Stomach (tissue), 9 donors: Measurements from ENCODE around the gene F2. TPM values are rescaled to one million over a fixed set of nuclear protein-coding genes. Genes with fewer than 3 reads are reported as not detected.
A peak's percentile ranks its signal among the peaks of the same experiment; 100 is the strongest.
"Not testable (repeated sequence)": the region's sequence is repeated elsewhere in the genome, so short reads cannot be mapped to it uniquely, and the experiment has no call there.

Source experiments
- DNase-seq, 2 donors: peaks; one replicate each; pipeline versions ENCODE4 v3.0.0 to v3.0.0-alpha.2; 2013 to 2019
- H3K27ac ChIP-seq, 5 donors: fragments of 200-600 bp in 4 of 5; sonication (generic) in 4 of 5; one replicate each; pipeline ENCODE4 v1.5.1; 2013 to 2019; ENCODE audit warnings: mild to moderate bottlenecking in 1 of 5, moderate library complexity in 1 of 5
- H3K27me3 ChIP-seq, 3 donors: fragments of 200-600 bp; sonication (generic); one replicate each; pipeline ENCODE4 v1.5.1; 2017 to 2019; ENCODE audit warnings: mixed run types in 1 of 3
- H3K36me3 ChIP-seq, 4 donors: fragments of 200-600 bp; sonication (generic); 1 replicate in 3 of 4; 2 replicates in 1 of 4; pipeline ENCODE4 v1.5.1; 2016 to 2019
- H3K4me1 ChIP-seq, 4 donors: fragments of 200-600 bp; sonication (generic); one replicate each; pipeline ENCODE4 v1.5.1; 2016 to 2019
- H3K4me3 ChIP-seq, 4 donors: fragments of 200-600 bp; sonication (generic) in 3 of 4; one replicate each; pipeline ENCODE4 v1.5.1; 2016 to 2019; ENCODE audit warnings: mild to moderate bottlenecking in 1 of 4
- H3K9me3 ChIP-seq, 4 donors: fragments of 200-600 bp; sonication (generic); one replicate each; pipeline ENCODE4 v1.5.1; 2016 to 2019
- EP300 ChIP-seq: sonication (generic); formaldehyde crosslinking; IDR thresholded peaks from one replicate; pipeline ENCODE4 v1.6.1; 2017; ENCODE audit warnings: antibody characterized with exemption
- POLR2A ChIP-seq, 4 donors: fragments of 450-650 bp; IDR thresholded peaks; one replicate each; pipeline ENCODE4 v1.6.1; 2016; ENCODE audit warnings: antibody characterized with exemption in 4 of 4, control low read depth in 2 of 4, mild to moderate bottlenecking in 1 of 4, moderate library complexity in 1 of 4
- POLR2AphosphoS5 ChIP-seq, 3 donors: sonication (generic); formaldehyde crosslinking; IDR thresholded peaks; one replicate each; pipeline ENCODE4 v1.6.1; 2016; ENCODE audit warnings: antibody characterized with exemption in 3 of 3
- WGBS, 5 donors: extraction: QIAGEN DNeasy Blood & Tissue Kit in 3 of 5; methylation state at CpG; one replicate each; pipeline versions ENCODE4 v1.1.5 to v1.1.7; 2013 to 2018; 5-methylcytosine and 5-hydroxymethylcytosine counted together
- intact Hi-C: fragments of 100-400 bp; cut with DNase I; formaldehyde crosslinking; loops from one replicate; pipeline ENCODE4 v1.15.1; 2023; ENCODE audit warnings: low total_unique reads
- polyA plus RNA-seq, 3 donors: library from polyadenylated mRNA; stranded (reverse); fragments of 200-250 nt; gene quantifications; one replicate each; pipeline ENCODE4 v1.2.3, GENCODE V29; 2013
- total RNA-seq, 5 donors: library from RNA; depleted of rRNA; stranded (reverse); fragments of >200 nt; gene quantifications; one replicate each; pipeline versions ENCODE4 v1.1.0 to v1.2.3, GENCODE V29; 2014 to 2016
- TF ChIP-seq, protein P1 (sequence below), 7 experiments: fragments of 450-650 bp in 4 of 7; fragments of 200-600 bp in 3 of 7; sonication (generic) in 3 of 7; IDR thresholded peaks; one replicate each; pipeline ENCODE4 v1.5.1; 2016 to 2019; ENCODE audit warnings: antibody characterized with exemption in 7 of 7, control low read depth in 2 of 7, mild to moderate bottlenecking in 1 of 7
- donor health status: healthy with polysubstance abuse.
- donor health status: Bipolar disorder and iron deficiency.
- donor health status: healthy.

F2 gene
- total and polyA plus RNA-seq, 8 donors: 0.19 to 0.92 (median 0.33) TPM; not detected in 5

DNA sequence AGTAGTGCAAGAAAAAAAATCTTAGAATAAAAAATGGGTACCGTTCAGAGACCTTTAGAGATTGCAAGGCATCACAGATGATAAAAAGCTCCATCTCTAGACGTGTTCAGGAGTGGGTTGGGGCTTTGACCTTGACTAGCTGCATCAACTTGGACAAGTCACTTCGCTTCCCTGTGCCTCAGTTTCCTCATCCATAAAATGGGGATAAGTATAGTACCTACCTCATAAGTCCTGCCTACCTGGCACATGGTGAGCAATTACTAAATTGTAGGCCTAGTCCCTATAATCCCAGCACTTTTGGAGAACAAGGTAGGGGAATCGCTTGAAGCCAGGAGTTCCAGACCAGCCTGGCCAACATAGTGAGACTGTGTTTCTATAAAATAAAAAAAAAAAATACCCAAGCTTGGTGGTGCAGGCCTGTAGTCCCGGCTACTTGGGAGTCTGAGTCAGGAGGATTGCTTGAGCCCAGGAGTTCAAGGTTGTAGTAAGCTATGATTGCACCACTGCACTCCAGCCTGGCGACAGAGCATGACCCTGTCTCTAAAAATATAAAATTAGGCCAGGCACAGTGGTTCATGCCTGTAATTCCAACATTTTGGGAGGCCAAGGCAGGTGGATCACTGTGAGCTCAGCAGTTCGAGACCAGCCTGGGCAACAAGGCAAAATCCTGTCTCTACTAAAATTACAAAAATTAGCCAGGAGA is 6.0 kb upstream of the F2 start:
- H3K4me3 ChIP-seq: no peak overlapping the region

DNA sequence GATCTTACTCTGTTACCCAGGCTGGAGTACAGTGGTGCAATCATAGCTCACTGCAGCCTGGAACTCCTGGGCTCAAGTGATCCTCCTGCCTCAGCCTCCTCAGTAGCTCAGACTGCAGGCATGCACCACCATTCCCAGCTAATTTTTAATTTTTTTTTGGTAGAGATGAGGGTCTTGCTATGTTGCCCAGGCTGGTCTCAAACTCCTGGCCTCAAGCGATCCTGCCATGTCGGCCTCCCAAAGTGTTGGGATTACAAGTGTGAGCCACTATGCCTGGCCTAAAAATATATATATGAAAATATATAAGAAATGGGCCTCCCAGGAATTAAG is 1.2 kb upstream of the F2 start:
- H3K27ac ChIP-seq: peak overlapping the region; percentile 54 to 81 (median 59)
- H3K27me3 ChIP-seq, H3K4me3 ChIP-seq, H3K36me3 ChIP-seq, DNase-seq, intact Hi-C loops, H3K9me3 ChIP-seq: not testable (repeated sequence)
- 67 to 94% (median 81%) methylated on average over 2 of the region's 2 CpGs for WGBS, 5 donors
- H3K4me1 ChIP-seq: peaks cover 9 to 22% (median 19%) of the 10 kb centered on the region in 4 donors

More for the DNA sequence above, 6.0 kb upstream of the F2 start:
- DNase-seq: no peak
- Histone ChIP-seq H3K36me3 (peaks cover 0 to 7% (median 6%) of the 10 kb centered on the region in 4 donors), H3K27ac (no peak overlapping the region), H3K9me3 (no peaks in the 10 kb centered on the region), H3K4me1 (peaks cover 0 to 14% (median 7%) of the 10 kb centered on the region in 4 donors), H3K27me3 (no peaks in the 10 kb centered on the region)
- no peak for TF ChIP-seq POLR2AphosphoS5 (IDR thresholded peaks at IDR 0.05)
- no peak for TF ChIP-seq POLR2A (IDR thresholded peaks at IDR 0.05)
- TF ChIP-seq EP300: no peak
- TF ChIP-seq, protein P1, sequence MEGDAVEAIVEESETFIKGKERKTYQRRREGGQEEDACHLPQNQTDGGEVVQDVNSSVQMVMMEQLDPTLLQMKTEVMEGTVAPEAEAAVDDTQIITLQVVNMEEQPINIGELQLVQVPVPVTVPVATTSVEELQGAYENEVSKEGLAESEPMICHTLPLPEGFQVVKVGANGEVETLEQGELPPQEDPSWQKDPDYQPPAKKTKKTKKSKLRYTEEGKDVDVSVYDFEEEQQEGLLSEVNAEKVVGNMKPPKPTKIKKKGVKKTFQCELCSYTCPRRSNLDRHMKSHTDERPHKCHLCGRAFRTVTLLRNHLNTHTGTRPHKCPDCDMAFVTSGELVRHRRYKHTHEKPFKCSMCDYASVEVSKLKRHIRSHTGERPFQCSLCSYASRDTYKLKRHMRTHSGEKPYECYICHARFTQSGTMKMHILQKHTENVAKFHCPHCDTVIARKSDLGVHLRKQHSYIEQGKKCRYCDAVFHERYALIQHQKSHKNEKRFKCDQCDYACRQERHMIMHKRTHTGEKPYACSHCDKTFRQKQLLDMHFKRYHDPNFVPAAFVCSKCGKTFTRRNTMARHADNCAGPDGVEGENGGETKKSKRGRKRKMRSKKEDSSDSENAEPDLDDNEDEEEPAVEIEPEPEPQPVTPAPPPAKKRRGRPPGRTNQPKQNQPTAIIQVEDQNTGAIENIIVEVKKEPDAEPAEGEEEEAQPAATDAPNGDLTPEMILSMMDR (IDR thresholded peaks at IDR 0.05): no peak
- intact Hi-C loops: no loop called here
- WGBS, 5 donors: 86 to 97% (median 93%) methylated on average over 7 of the region's 7 CpGs

DNA sequence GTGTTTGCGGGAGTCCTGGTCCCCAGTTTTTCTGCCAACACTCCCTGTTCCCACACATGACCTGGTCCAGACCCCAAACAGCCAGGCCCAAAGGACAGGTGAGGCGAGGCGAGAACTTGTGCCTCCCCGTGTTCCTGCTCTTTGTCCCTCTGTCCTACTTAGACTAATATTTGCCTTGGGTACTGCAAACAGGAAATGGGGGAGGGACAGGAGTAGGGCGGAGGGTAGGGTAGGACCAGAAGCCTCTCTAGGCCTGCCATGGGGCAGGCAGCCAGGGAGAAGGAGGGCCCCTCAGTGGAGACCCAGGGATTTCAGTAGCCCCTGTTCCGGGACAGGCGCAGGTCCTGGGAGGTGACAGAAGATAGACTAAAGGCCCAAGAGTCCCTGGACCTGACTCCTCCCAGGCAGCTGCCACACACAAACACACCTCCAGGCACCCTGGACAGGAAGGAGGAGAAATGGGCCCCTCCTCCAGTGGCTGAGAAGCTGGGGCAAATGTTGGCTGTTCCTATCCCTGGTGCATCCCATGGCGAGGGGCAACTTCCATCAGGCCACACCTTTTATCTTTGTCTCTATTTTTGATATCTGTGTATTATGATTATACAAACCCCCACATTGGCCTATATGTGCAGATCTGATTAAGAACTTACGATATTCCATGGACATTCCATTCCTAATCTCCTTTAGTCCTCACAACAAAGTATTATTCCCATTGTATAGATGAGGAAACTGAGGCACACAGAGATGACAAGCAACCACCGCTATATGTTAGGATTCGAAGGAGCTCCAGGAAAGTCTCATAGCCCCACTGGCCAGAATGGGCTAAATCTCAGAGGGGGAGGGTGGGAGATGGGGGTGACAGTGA is 626 bp upstream of the F2 start:
- peak; percentile 77 to 89 for DNase-seq
- 40 to 60% (median 52%) methylated on average over 11 of the region's 11 CpGs for WGBS, 5 donors

DNA sequence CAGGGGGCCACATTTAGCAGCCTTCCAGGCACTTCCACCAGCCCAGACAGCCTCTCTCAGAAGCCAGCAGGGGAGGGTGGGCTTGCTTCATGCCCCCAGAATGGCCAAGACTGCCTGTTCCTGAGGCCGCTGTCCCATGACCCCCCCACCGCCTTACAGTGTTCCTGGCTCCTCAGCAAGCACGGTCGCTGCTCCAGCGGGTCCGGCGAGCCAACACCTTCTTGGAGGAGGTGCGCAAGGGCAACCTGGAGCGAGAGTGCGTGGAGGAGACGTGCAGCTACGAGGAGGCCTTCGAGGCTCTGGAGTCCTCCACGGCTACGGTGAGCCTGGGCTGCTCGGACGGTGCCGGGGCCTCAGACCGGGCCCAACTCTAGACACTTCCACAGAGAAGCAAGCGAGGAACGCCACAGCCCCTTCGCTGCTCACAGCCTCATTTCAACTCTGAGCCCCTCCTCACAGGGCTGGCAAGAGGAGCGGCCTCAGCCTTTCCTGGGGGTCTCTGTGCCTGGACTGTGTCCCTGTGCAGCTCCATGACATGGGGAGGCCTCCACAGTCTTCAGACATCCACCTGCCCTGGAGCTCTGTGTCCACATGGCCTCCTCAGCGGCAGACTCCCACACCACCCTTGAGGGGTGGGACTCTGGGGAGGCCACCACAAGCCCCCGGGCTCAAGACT is 668 bp downstream of the F2 start:
- Histone ChIP-seq H3K9me3 (no peaks in the 10 kb centered on the region), H3K36me3 (no peaks in the 10 kb centered on the region), H3K27me3 (no peaks in the 10 kb centered on the region), H3K27ac (peak overlapping the region in 4 of 5 donors; percentile 0 to 79 (median 54)), H3K4me1 (peaks cover 9 to 22% (median 19%) of the 10 kb centered on the region in 4 donors), H3K4me3 (no peak overlapping the region)
- TF ChIP-seq, protein P1 (IDR thresholded peaks at IDR 0.05): no peak
- TF ChIP-seq POLR2AphosphoS5 (IDR thresholded peaks at IDR 0.05) (no peak), POLR2A (IDR thresholded peaks at IDR 0.05) (no peak), EP300 (no peak)
- no peak for DNase-seq
- WGBS, 5 donors: 75 to 93% (median 91%) methylated on average over 3 to 25 of the region's 25 CpGs
- intact Hi-C loops: no loop called here

More for the DNA sequence above, 626 bp upstream of the F2 start:
- Histone ChIP-seq H3K27ac (peak overlapping the region; percentile 54 to 81 (median 59)), H3K9me3 (no peaks in the 10 kb centered on the region), H3K4me1 (peaks cover 9 to 22% (median 19%) of the 10 kb centered on the region in 4 donors), H3K4me3 (no peak overlapping the region), H3K27me3 (no peaks in the 10 kb centered on the region), H3K36me3 (no peaks in the 10 kb centered on the region)
- TF ChIP-seq, protein P1 (IDR thresholded peaks at IDR 0.05): no peak
- TF ChIP-seq POLR2AphosphoS5 (IDR thresholded peaks at IDR 0.05): peak in 2 of 3 donors; percentile 57 to 80
- intact Hi-C loops: no loop called here
